Stomach (tissue), 9 donors: ENCODE measurements around the gene CLASRP. TPM values are rescaled to one million over a fixed set of nuclear protein-coding genes. Genes with fewer than 3 reads are reported as not detected.

Experiments
- DNase-seq, 2 donors: peaks; one replicate each; pipeline versions ENCODE4 v3.0.0 to v3.0.0-alpha.2; 2013 to 2019
- H3K27ac ChIP-seq, 5 donors: fragments of 200-600 bp in 4 of 5; sonication (generic) in 4 of 5; one replicate each; pipeline ENCODE4 v1.5.1; 2013 to 2019; ENCODE audit warnings: mild to moderate bottlenecking in 1 of 5, moderate library complexity in 1 of 5
- H3K27me3 ChIP-seq, 3 donors: fragments of 200-600 bp; sonication (generic); one replicate each; pipeline ENCODE4 v1.5.1; 2017 to 2019; ENCODE audit warnings: mixed run types in 1 of 3
- H3K36me3 ChIP-seq, 4 donors: fragments of 200-600 bp; sonication (generic); 1 replicate in 3 of 4; 2 replicates in 1 of 4; pipeline ENCODE4 v1.5.1; 2016 to 2019
- H3K4me1 ChIP-seq, 4 donors: fragments of 200-600 bp; sonication (generic); one replicate each; pipeline ENCODE4 v1.5.1; 2016 to 2019
- H3K4me3 ChIP-seq, 4 donors: fragments of 200-600 bp; sonication (generic) in 3 of 4; one replicate each; pipeline ENCODE4 v1.5.1; 2016 to 2019; ENCODE audit warnings: mild to moderate bottlenecking in 1 of 4
- H3K9me3 ChIP-seq, 4 donors: fragments of 200-600 bp; sonication (generic); one replicate each; pipeline ENCODE4 v1.5.1; 2016 to 2019
- CTCF ChIP-seq, 7 experiments: fragments of 450-650 bp in 4 of 7; fragments of 200-600 bp in 3 of 7; sonication (generic) in 3 of 7; IDR thresholded peaks; one replicate each; pipeline ENCODE4 v1.5.1; 2016 to 2019; ENCODE audit warnings: antibody characterized with exemption in 7 of 7, control low read depth in 2 of 7, mild to moderate bottlenecking in 1 of 7
- EP300 ChIP-seq: sonication (generic); formaldehyde crosslinking; IDR thresholded peaks from one replicate; pipeline ENCODE4 v1.6.1; 2017; ENCODE audit warnings: antibody characterized with exemption
- POLR2A ChIP-seq, 4 donors: fragments of 450-650 bp; IDR thresholded peaks; one replicate each; pipeline ENCODE4 v1.6.1; 2016; ENCODE audit warnings: antibody characterized with exemption in 4 of 4, control low read depth in 2 of 4, mild to moderate bottlenecking in 1 of 4, moderate library complexity in 1 of 4
- POLR2AphosphoS5 ChIP-seq, 3 donors: sonication (generic); formaldehyde crosslinking; IDR thresholded peaks; one replicate each; pipeline ENCODE4 v1.6.1; 2016; ENCODE audit warnings: antibody characterized with exemption in 3 of 3
- WGBS, 5 donors: extraction: QIAGEN DNeasy Blood & Tissue Kit in 3 of 5; methylation state at CpG; one replicate each; pipeline versions ENCODE4 v1.1.5 to v1.1.7; 2013 to 2018; 5-methylcytosine and 5-hydroxymethylcytosine counted together
- intact Hi-C: fragments of 100-400 bp; cut with DNase I; formaldehyde crosslinking; loops from one replicate; pipeline ENCODE4 v1.15.1; 2023; ENCODE audit warnings: low total_unique reads
- polyA plus RNA-seq, 3 donors: library from polyadenylated mRNA; stranded (reverse); fragments of 200-250 nt; gene quantifications; one replicate each; pipeline ENCODE4 v1.2.3, GENCODE V29; 2013
- total RNA-seq, 5 donors: library from RNA; depleted of rRNA; stranded (reverse); fragments of >200 nt; gene quantifications; one replicate each; pipeline versions ENCODE4 v1.1.0 to v1.2.3, GENCODE V29; 2014 to 2016
- donor health status: healthy with polysubstance abuse.
- donor health status: Bipolar disorder and iron deficiency.
- donor health status: healthy.

The CLASRP gene
- total and polyA plus RNA-seq, 8 donors, result 27.0 to 491 (median 109) TPM

GRCh38 chr19:45107621-45108150, 68.8 kb downstream of the CLASRP start:
- H3K4me3 ChIP-seq, result no peak overlapping the region
- TF ChIP-seq POLR2A (IDR thresholded peaks at IDR 0.05), result no peak
- no peak for TF ChIP-seq POLR2AphosphoS5 (IDR thresholded peaks at IDR 0.05)
- TF ChIP-seq CTCF (IDR thresholded peaks at IDR 0.05), result no peak
- TF ChIP-seq EP300, result no peak
- H3K27me3 ChIP-seq, result no peaks in the 10 kb centered on the region
- 82 to 86% (median 83%) methylated on average over 12 of the region's 12 CpGs for WGBS, 5 donors
- peaks cover 36 to 79% (median 63%) of the 10 kb centered on the region in 4 donors for H3K4me1 ChIP-seq
- no peak overlapping the region for H3K27ac ChIP-seq
- intact Hi-C loops, result no loop called here
- no peaks in the 10 kb centered on the region for H3K9me3 ChIP-seq
- H3K36me3 ChIP-seq, result no peaks in the 10 kb centered on the region
- DNase-seq, result no peak

DNA sequence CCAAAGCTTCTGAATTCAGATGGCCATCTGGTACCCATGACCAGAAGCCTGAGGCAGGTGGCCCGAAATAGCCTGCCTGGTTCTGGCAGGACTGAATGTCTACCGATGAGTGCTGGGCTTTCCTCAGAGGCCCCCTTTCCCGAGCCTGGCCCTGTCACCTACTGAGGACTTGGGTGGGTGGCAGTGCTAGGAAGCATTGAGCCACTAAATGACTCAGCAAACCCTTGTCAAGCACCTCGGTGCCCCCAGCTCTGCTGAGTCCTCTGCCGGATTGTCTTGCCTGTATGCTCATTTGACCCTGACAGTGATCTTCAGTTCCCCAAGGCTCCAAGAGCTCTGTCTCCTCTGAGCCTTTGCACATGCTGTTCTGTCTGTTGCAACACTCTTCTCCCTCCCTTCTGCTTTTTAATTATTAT, 72.0 kb downstream of the CLASRP start:
- intact Hi-C loops, result no loop called here
- 64 to 83% (median 73%) methylated on average over 4 to 5 of the region's 5 CpGs for WGBS, 5 donors

DNA sequence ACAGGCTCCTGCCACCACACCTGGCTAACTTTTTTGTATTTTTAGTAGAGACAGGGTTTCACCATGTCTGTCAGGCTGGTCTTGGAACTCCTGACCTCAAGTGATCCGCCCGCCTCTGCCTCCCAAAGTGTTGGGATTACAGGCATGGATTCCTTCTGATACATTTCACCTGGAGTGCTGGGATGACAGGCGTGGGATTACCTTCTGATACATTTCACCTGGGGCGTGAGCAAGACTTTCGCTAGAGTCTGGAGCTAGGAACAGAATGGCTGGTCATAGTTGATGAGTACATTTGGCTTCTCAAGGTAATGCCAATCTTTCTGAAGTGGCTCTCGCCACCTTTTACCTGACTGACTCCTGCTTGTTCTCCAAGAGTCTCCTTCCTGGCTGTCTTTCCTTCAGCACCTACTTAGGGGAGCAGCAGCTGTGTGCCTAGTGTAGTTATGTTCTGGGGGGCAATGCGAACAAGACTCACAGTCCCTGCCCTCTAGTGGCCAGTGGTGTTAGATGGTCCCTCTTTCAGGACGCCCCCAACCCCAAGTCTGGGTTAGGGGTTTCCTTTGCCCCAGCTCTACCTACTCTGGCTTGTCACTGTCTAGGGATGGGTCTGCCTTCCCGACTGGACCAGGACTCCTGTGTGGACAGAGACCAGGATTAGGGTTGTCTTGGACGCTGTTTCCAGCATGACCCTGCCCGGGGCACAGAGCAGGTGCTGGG, 73.4 kb downstream of the CLASRP start:
- TF ChIP-seq POLR2AphosphoS5 (IDR thresholded peaks at IDR 0.05) (no peak), EP300 (no peak), CTCF (IDR thresholded peaks at IDR 0.05) (no peak), POLR2A (IDR thresholded peaks at IDR 0.05) (no peak)
- intact Hi-C loops, result no loop called here
- peak overlapping the region; percentile 66 to 80 (median 75) for H3K27ac ChIP-seq

More for the DNA sequence above, 72.0 kb downstream of the CLASRP start:
- H3K4me3 ChIP-seq, result no peak overlapping the region
- no peaks in the 10 kb centered on the region for H3K9me3 ChIP-seq
- peaks cover 32 to 79% (median 62%) of the 10 kb centered on the region in 4 donors for H3K4me1 ChIP-seq
- no peaks in the 10 kb centered on the region for H3K27me3 ChIP-seq
- no peak for TF ChIP-seq EP300
- no peak for TF ChIP-seq CTCF (IDR thresholded peaks at IDR 0.05)
- no peak for TF ChIP-seq POLR2AphosphoS5 (IDR thresholded peaks at IDR 0.05)
- no peak for TF ChIP-seq POLR2A (IDR thresholded peaks at IDR 0.05)
- DNase-seq, result no peak
- peak overlapping the region in 2 of 5 donors; percentile 9 to 14 for H3K27ac ChIP-seq
- H3K36me3 ChIP-seq, result no peaks in the 10 kb centered on the region

DNA sequence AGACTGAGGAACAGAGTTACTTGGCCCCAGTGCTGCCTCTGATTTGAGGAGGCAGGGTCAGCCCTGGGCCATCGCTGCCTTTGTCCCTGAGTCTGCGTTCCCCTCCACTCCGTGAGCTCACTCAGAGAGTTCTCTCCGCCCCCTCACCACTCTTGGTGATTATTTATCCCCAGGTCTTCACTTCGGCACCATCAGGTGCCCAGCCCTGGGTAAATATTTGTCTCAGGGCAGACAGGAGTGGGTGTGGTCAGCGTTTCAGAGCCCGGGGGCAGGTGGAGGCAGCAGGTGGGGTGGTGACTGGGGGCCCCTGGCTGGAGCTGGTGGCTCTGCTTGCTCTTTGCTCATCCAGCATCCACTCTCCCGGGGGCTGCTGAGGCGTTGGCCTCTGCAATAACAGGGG, 74.8 kb downstream of the CLASRP start:
- intact Hi-C loops, result no loop called here
- TF ChIP-seq CTCF (IDR thresholded peaks at IDR 0.05) (peak in 1 of 7 experiments; percentile 4), POLR2A (IDR thresholded peaks at IDR 0.05) (no peak), EP300 (no peak), POLR2AphosphoS5 (IDR thresholded peaks at IDR 0.05) (peak in 2 of 3 donors; percentile 55)
- H3K27ac ChIP-seq, result peak overlapping the region; percentile 66 to 80 (median 75)
- peak; percentile 76 to 86 for DNase-seq
- peaks cover 54 to 96% (median 82%) of the 10 kb centered on the region in 4 donors for H3K4me1 ChIP-seq
- peak overlapping the region in 1 of 4 donors; percentile 10 for H3K4me3 ChIP-seq
- H3K9me3 ChIP-seq, result no peaks in the 10 kb centered on the region
- H3K27me3 ChIP-seq, result no peaks in the 10 kb centered on the region
- WGBS, 5 donors, result 30 to 52% (median 39%) methylated on average over 9 of the region's 9 CpGs
- no peaks in the 10 kb centered on the region for H3K36me3 ChIP-seq

More for the DNA sequence above, 73.4 kb downstream of the CLASRP start:
- WGBS, 5 donors, result 75 to 88% (median 84%) methylated on average over 11 of the region's 11 CpGs
- Histone ChIP-seq H3K4me1 (peaks cover 40 to 87% (median 71%) of the 10 kb centered on the region in 4 donors), H3K36me3 (no peaks in the 10 kb centered on the region), H3K9me3 (no peaks in the 10 kb centered on the region), H3K4me3 (no peak overlapping the region), H3K27me3 (no peaks in the 10 kb centered on the region)
- no peak for DNase-seq
